ENCODE data around the gene PTGDR.

- TF ChIP-seq, protein P1, sequence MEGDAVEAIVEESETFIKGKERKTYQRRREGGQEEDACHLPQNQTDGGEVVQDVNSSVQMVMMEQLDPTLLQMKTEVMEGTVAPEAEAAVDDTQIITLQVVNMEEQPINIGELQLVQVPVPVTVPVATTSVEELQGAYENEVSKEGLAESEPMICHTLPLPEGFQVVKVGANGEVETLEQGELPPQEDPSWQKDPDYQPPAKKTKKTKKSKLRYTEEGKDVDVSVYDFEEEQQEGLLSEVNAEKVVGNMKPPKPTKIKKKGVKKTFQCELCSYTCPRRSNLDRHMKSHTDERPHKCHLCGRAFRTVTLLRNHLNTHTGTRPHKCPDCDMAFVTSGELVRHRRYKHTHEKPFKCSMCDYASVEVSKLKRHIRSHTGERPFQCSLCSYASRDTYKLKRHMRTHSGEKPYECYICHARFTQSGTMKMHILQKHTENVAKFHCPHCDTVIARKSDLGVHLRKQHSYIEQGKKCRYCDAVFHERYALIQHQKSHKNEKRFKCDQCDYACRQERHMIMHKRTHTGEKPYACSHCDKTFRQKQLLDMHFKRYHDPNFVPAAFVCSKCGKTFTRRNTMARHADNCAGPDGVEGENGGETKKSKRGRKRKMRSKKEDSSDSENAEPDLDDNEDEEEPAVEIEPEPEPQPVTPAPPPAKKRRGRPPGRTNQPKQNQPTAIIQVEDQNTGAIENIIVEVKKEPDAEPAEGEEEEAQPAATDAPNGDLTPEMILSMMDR (IDR thresholded peaks at IDR 0.05; ENCODE audit: borderline replicate concordance, extremely low read depth, low read length, poor library complexity, severe bottlenecking) = no peak
- no peak for TF ChIP-seq EZH2 (IDR thresholded peaks at IDR 0.05; ENCODE audit: borderline replicate concordance, low read depth, low read length, severe bottlenecking)
These were observed 11.9 kb downstream of the PTGDR start for GRCh38 chr14:52279408-52279807.
